Epithelial cell of proximal tubule (primary cell): ENCODE data around the gene EIPR1. TPM values are rescaled to one million over a fixed set of nuclear protein-coding genes. Genes with fewer than 3 reads are reported as not detected.
"Not testable (repeated sequence)": the region's sequence is repeated elsewhere in the genome, so short reads cannot be mapped to it uniquely, and the experiment has no call there.

Experiments
- DNase-seq: peaks from one replicate; pipeline ENCODE4 v3.0.0-alpha.2; 2011; ENCODE audit warnings: low read depth
- H3K4me3 ChIP-seq: 2 replicates; pipeline ENCODE4 v1.5.1; 2011; ENCODE audit warnings: low read depth, mild to moderate bottlenecking, low read length
- CTCF ChIP-seq: conservative IDR thresholded peaks from 2 replicates; pipeline ENCODE4 v1.5.1; 2012; ENCODE audit warnings: low read depth, mild to moderate bottlenecking, low read length
- total RNA-seq: library from RNA; depleted of rRNA; stranded (reverse); fragments of >200 nt; gene quantifications from 2 replicates; pipeline ENCODE4 v1.2.3, GENCODE V29; 2015

EIPR1 gene
- total RNA-seq, 1 donor from 2014 or later: 43.9 TPM

- no peak for TF ChIP-seq CTCF
- DNase-seq: no peak
- H3K4me3 ChIP-seq: no peak overlapping the region
Observed at GRCh38 chr2:3290655-3291054, 87.0 kb downstream of the EIPR1 start.

- no peak for DNase-seq
- no peak overlapping the region for H3K4me3 ChIP-seq
- TF ChIP-seq CTCF: no peak
Observed at GRCh38 chr2:3289971-3290370, 87.6 kb downstream of the EIPR1 start.

- H3K4me3 ChIP-seq: no peak overlapping the region
- TF ChIP-seq CTCF: no peak
Observed at GRCh38 chr2:3289526-3289925, 88.1 kb downstream of the EIPR1 start.

GRCh38 chr2:3289171-3289515, 88.5 kb downstream of the EIPR1 start:
- no peak for DNase-seq
- TF ChIP-seq CTCF: no peak
- no peak overlapping the region for H3K4me3 ChIP-seq

More at GRCh38 chr2:3289526-3289925, 88.1 kb downstream of the EIPR1 start:
- DNase-seq: no peak

GRCh38 chr2:3288470-3289170, 89.0 kb downstream of the EIPR1 start:
- H3K4me3 ChIP-seq: no peak overlapping the region
- no peak for TF ChIP-seq CTCF
- no peak for DNase-seq

- no peak for DNase-seq
- H3K4me3 ChIP-seq: no peak overlapping the region
- TF ChIP-seq CTCF: no peak
Observed at GRCh38 chr2:3287896-3288295, 89.7 kb downstream of the EIPR1 start.

- DNase-seq, H3K4me3 ChIP-seq: not testable (repeated sequence)
Observed at GRCh38 chr2:3286646-3287036, 91.0 kb downstream of the EIPR1 start.
